ENCODE measurements around the gene KANTR.

DNA sequence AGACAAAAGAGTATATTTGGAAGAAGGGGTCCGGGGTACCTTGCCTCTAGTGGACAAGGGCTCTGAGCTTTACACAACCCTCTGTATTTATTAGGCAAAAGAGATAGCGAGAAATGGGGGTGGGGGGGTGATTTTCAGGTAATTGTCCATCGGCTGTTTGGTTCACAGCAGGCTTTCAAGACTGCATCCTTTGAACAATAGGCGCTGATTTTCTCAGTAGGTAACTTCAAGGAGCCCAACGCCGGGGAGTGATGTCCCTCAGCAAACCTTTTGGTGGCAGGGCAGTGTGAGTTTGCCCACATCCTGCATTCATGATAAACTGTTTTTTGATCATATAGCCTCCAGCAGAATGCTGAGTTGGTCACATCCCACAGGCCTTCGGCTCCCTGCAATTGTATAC is 69.5 kb downstream of the KANTR start:
- TF ChIP-seq EZH2phosphoT487 (IDR thresholded peaks at IDR 0.05; ENCODE audit: unreplicated experiment) (no peak), CREB1 (CRISPR knock-in tag; IDR thresholded peaks at IDR 0.05; ENCODE audit: low read depth) (no peak), POLR2AphosphoS5 (IDR thresholded peaks at IDR 0.05; ENCODE audit: low read depth) (no peak), NANOG (IDR thresholded peaks at IDR 0.05; ENCODE audit: borderline replicate concordance) (no peak), JUNB (IDR thresholded peaks at IDR 0.05; ENCODE audit: unreplicated experiment) (no peak), EZH2 (IDR thresholded peaks at IDR 0.05; ENCODE audit: low read depth, unreplicated experiment) (no peak), ZNF114 (CRISPR knock-in tag; IDR thresholded peaks at IDR 0.05) (no peak), STAT1 (IDR thresholded peaks at IDR 0.05; ENCODE audit: unreplicated experiment) (no peak), ZNF331 (CRISPR knock-in tag; IDR thresholded peaks at IDR 0.05; ENCODE audit: low read depth) (no peak)
- TF ChIP-seq, protein P1, sequence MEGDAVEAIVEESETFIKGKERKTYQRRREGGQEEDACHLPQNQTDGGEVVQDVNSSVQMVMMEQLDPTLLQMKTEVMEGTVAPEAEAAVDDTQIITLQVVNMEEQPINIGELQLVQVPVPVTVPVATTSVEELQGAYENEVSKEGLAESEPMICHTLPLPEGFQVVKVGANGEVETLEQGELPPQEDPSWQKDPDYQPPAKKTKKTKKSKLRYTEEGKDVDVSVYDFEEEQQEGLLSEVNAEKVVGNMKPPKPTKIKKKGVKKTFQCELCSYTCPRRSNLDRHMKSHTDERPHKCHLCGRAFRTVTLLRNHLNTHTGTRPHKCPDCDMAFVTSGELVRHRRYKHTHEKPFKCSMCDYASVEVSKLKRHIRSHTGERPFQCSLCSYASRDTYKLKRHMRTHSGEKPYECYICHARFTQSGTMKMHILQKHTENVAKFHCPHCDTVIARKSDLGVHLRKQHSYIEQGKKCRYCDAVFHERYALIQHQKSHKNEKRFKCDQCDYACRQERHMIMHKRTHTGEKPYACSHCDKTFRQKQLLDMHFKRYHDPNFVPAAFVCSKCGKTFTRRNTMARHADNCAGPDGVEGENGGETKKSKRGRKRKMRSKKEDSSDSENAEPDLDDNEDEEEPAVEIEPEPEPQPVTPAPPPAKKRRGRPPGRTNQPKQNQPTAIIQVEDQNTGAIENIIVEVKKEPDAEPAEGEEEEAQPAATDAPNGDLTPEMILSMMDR (conservative IDR thresholded peaks at IDR 0.05; ENCODE audit: low read depth in 2 of 2) = no peak
- TF ChIP-seq, protein P2, sequence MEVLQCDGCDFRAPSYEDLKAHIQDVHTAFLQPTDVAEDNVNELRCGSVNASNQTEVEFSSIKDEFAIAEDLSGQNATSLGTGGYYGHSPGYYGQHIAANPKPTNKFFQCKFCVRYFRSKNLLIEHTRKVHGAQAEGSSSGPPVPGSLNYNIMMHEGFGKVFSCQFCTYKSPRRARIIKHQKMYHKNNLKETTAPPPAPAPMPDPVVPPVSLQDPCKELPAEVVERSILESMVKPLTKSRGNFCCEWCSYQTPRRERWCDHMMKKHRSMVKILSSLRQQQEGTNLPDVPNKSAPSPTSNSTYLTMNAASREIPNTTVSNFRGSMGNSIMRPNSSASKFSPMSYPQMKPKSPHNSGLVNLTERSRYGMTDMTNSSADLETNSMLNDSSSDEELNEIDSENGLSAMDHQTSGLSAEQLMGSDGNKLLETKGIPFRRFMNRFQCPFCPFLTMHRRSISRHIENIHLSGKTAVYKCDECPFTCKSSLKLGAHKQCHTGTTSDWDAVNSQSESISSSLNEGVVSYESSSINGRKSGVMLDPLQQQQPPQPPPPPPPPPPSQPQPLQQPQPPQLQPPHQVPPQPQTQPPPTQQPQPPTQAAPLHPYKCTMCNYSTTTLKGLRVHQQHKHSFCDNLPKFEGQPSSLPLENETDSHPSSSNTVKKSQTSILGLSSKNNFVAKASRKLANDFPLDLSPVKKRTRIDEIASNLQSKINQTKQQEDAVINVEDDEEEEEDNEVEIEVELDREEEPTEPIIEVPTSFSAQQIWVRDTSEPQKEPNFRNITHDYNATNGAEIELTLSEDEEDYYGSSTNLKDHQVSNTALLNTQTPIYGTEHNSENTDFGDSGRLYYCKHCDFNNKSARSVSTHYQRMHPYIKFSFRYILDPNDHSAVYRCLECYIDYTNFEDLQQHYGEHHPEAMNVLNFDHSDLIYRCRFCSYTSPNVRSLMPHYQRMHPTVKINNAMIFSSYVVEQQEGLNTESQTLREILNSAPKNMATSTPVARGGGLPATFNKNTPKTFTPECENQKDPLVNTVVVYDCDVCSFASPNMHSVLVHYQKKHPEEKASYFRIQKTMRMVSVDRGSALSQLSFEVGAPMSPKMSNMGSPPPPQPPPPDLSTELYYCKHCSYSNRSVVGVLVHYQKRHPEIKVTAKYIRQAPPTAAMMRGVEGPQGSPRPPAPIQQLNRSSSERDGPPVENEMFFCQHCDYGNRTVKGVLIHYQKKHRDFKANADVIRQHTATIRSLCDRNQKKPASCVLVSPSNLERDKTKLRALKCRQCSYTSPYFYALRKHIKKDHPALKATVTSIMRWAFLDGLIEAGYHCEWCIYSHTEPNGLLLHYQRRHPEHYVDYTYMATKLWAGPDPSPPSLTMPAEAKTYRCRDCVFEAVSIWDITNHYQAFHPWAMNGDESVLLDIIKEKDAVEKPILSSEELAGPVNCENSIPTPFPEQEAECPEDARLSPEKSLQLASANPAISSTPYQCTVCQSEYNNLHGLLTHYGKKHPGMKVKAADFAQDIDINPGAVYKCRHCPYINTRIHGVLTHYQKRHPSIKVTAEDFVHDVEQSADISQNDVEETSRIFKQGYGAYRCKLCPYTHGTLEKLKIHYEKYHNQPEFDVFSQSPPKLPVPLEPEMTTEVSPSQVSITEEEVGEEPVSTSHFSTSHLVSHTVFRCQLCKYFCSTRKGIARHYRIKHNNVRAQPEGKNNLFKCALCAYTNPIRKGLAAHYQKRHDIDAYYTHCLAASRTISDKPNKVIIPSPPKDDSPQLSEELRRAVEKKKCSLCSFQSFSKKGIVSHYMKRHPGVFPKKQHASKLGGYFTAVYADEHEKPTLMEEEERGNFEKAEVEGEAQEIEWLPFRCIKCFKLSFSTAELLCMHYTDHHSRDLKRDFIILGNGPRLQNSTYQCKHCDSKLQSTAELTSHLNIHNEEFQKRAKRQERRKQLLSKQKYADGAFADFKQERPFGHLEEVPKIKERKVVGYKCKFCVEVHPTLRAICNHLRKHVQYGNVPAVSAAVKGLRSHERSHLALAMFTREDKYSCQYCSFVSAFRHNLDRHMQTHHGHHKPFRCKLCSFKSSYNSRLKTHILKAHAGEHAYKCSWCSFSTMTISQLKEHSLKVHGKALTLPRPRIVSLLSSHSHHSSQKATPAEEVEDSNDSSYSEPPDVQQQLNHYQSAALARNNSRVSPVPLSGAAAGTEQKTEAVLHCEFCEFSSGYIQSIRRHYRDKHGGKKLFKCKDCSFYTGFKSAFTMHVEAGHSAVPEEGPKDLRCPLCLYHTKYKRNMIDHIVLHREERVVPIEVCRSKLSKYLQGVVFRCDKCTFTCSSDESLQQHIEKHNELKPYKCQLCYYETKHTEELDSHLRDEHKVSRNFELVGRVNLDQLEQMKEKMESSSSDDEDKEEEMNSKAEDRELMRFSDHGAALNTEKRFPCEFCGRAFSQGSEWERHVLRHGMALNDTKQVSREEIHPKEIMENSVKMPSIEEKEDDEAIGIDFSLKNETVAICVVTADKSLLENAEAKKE (CRISPR knock-in tag; IDR thresholded peaks at IDR 0.05) = no peak
- TF ChIP-seq, protein P3, sequence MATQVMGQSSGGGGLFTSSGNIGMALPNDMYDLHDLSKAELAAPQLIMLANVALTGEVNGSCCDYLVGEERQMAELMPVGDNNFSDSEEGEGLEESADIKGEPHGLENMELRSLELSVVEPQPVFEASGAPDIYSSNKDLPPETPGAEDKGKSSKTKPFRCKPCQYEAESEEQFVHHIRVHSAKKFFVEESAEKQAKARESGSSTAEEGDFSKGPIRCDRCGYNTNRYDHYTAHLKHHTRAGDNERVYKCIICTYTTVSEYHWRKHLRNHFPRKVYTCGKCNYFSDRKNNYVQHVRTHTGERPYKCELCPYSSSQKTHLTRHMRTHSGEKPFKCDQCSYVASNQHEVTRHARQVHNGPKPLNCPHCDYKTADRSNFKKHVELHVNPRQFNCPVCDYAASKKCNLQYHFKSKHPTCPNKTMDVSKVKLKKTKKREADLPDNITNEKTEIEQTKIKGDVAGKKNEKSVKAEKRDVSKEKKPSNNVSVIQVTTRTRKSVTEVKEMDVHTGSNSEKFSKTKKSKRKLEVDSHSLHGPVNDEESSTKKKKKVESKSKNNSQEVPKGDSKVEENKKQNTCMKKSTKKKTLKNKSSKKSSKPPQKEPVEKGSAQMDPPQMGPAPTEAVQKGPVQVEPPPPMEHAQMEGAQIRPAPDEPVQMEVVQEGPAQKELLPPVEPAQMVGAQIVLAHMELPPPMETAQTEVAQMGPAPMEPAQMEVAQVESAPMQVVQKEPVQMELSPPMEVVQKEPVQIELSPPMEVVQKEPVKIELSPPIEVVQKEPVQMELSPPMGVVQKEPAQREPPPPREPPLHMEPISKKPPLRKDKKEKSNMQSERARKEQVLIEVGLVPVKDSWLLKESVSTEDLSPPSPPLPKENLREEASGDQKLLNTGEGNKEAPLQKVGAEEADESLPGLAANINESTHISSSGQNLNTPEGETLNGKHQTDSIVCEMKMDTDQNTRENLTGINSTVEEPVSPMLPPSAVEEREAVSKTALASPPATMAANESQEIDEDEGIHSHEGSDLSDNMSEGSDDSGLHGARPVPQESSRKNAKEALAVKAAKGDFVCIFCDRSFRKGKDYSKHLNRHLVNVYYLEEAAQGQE (IDR thresholded peaks at IDR 0.05; ENCODE audit: unreplicated experiment) = no peak
- TF ChIP-seq, protein P4, sequence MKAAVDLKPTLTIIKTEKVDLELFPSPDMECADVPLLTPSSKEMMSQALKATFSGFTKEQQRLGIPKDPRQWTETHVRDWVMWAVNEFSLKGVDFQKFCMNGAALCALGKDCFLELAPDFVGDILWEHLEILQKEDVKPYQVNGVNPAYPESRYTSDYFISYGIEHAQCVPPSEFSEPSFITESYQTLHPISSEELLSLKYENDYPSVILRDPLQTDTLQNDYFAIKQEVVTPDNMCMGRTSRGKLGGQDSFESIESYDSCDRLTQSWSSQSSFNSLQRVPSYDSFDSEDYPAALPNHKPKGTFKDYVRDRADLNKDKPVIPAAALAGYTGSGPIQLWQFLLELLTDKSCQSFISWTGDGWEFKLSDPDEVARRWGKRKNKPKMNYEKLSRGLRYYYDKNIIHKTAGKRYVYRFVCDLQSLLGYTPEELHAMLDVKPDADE (IDR thresholded peaks at IDR 0.05) = no peak
